HG03575 (cell line): Measurements from ENCODE around the gene SEC14L2.
A peak's percentile ranks its signal among the peaks of the same experiment; 100 is the strongest.

Experiments
- ATAC-seq: cut with Tn5 transposase; IDR thresholded peaks from one replicate; pipeline ENCODE4 v1.9.1; 2021; ENCODE audit not compliant: unreplicated experiment, insufficient number of reproducible peaks, low FRiP score; ENCODE audit errors: extremely low read depth

SEC14L2 gene

DNA sequence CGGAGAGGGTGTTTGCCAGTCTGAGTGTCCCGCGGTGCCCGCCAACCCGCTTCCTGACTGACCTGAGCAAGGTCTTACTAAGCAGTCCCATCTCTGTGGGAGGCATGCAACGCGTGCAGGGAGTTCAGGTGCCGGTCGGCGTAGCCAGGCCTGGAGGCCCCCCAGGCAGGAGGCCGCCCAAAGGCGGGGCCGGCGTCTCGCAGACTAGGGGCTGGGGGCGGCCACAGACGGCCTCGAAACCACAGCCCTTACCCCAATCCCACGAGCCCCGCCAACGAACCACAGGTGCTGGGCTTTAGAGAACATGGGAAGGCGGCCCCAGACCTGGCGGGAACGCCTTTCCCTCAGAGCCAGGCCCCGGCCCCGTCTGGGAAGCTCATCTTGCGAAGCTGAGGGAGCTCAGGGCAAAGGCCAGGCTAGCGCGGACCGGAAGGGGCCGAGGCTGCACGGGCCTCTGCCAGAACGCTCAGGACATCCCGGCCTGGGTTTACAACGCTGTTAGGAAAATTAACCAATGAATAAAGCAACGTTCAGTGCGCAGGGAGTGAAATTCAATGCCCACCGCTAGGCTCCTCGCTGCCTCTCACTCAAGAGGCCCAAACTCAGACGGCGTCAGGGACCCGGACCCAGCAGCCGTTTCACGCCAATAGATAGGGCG is 26.6 kb downstream of the SEC14L2 start:
- ATAC-seq, result no peak

DNA sequence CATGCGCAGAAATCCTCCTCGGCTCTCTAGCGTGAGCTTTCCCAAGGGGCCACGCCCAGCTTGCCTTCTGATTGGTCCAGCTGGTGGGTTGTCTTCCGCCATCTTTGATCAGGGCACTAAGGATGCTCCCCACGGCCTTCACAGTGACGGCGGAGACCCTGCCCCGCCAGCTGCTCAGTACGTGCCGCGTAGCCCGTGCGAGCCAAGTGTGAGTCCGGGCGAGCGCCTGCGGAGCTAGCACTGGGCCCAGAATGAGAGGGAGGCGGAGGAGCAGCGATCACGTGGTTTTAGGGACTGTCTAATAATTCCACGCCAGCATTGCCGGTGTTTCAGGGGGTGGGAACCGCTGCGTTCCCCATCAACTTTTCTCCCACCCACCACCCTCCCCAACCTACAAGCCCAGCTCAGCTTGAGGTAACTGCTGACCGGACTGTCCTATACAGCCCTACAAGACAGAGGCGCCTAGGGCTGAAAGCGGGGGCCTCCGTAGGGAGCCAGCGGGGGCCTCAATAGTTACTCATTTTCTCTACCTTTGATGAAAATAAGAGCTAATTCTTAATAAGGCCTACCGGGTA is 27.2 kb downstream of the SEC14L2 start:
- ATAC-seq, result peak; percentile 74

- ATAC-seq, result no peak
These were observed 27.9 kb downstream of the SEC14L2 start for GRCh38 chr22:30424534-30425326.

- no peak for ATAC-seq
These were observed 28.5 kb downstream of the SEC14L2 start for GRCh38 chr22:30425327-30425615.

DNA sequence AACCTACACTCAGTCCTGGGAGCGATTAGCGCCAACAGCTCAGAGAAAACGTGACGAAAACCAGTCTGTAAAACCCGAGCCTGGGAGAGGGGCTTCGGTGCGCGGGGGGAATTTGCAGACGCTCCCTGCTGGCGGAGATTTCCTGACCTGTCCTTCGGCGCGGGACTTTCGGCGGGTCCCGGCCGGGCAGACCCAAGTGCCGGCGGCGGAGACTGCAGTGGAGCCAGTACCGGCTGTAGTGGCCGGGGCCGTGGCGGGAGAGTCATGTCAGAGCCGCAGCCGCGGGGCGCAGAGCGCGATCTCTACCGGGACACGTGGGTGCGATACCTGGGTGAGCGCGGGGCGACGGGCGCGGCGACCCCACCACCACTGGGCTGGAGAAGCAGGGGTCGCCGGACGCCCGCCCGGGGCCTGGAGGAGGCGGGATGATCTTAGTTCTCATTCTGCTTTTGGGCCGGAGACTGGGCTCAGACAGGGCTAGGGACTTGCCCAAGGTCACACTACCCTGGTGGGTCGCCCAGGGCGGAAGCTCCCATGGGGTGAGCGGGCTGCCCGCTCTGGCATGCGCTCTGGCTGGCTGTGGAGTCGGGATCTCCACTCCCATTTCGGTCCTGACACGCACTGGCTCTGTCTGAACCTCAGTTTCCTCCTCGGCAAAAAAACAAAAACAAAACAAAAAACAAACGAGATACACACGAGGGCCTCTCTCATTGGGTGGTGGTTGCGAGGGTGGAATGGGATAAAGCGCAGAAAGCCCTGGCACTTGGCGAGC is 29.0 kb downstream of the SEC14L2 start, which contains the start of gene MTFP1:
Gene MTFP1, plus strand, starts transcription at position 153 of the 772 bp plus-strand sequence. Its CDS starts 112 bp downstream, at position 265.
- no peak for ATAC-seq

- no peak for ATAC-seq
These were observed 29.9 kb downstream of the SEC14L2 start for GRCh38 chr22:30426388-30427353.

DNA sequence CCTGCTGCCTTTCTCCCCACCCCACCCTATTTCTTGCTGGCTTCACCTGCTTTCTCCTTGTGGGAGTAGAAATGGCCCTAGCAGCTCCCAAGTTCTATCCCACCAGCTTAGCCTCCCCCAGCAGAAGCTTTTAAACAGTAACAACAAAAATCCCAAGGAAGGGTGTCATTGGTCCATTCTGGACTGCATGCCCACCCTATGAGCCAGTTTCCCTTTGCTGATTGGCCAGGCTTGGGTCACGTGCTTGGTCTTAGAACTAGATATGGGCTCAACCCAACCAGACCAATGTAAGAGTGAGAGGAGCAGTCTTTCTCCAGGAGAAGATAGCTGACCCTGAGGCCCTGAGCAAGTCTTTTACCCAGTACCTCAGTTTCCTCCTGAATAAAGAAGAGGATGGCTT is 31.1 kb downstream of the SEC14L2 start:
- no peak for ATAC-seq

GRCh38 chr22:30429887-30430286 is 33.1 kb downstream of the SEC14L2 start:
- ATAC-seq, result no peak

DNA sequence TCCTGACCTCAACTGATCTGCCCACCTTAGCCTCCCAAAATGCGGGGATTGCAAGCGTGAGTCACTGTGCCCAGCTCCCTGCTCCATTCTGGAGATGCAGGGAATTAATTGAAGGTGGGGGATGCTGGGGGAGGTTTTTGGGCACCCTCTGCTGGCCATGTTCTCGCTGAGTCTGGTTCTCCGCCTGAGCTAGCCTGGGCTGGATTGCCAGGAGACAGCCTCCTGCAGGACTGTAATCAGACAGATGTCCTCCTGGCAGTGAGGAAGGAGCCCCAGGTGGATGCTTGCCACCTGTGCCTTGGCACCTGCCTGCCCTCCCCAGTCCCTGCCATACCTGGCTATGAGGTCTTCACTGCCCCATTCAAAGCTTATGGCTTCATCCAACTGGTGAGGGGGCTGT is 34.1 kb downstream of the SEC14L2 start:
- no peak for ATAC-seq

- no peak for ATAC-seq
These were observed 35.3 kb downstream of the SEC14L2 start for GRCh38 chr22:30432096-30432495.

- ATAC-seq, result no peak
These were observed 35.7 kb downstream of the SEC14L2 start for GRCh38 chr22:30432520-30432919.

- ATAC-seq, result no peak
These were observed 36.4 kb downstream of the SEC14L2 start for GRCh38 chr22:30433227-30433626.

DNA sequence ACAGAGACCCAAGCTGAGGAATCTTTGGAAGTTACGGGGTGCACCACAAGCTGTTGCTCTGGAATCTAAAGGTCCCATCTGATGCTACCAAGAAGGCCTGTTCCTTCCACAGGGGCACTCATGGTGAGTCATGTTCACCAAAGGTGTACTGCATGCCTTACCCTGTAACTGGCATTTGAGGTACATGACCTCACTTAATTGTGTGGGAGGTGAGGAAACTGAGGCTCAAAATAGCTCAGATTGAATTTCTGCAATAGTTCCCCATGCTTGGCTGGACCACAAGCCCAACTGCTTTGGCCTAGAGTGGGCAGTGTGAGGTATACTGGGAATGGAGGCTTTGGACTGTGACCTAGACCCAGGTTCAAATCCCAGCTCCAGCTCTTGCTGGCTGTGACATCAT is 37.0 kb downstream of the SEC14L2 start:
- ATAC-seq, result no peak

GRCh38 chr22:30434843-30435242 is 38.0 kb downstream of the SEC14L2 start:
- ATAC-seq, result no peak

- ATAC-seq, result no peak
These were observed 38.9 kb downstream of the SEC14L2 start for GRCh38 chr22:30435674-30436126.

DNA sequence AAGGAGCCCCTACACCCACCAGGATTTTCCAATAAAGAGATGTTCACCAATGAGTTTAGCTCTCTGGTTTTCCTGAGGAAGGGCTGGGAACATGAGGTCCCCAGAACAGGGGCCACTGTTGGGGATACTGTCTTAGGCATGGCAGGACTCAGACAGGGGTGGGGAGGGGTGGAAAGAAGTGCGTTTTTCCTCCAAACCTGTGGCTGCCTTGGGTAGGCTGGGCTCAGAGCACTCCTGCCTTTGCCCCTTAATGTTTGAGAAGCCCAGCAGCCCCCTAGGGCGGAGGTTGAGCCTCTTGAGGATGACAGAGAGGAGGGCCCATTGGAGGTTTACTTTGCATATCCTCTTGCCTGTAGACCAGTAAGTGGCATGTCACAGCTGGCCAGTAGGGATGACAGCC is 39.4 kb downstream of the SEC14L2 start:
- no peak for ATAC-seq

DNA sequence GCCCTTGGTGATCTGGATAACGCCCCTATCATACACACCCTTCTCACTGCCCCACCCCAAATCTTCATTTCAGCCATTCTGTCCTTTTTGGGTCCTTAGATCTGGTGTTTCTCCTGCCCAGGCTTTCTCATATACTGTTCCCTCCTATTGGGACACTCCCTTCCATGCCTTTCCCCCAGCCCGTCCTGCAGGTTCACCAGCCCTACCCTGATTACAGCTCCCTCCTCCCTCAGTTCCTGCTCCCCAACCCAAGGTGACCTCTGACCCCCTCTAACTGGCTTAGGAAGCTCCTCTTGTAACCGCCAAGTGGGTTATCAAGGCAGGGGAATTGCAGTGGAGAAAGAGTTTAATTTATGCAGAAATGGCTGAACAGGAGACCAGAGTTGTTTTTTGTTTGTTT is 41.7 kb downstream of the SEC14L2 start:
- ATAC-seq, result no peak

GRCh38 chr22:30439226-30439625 is 42.4 kb downstream of the SEC14L2 start:
- ATAC-seq, result no peak
